ENCODE results near the gene TH. TPM values are rescaled to one million over a fixed set of nuclear protein-coding genes. Genes with fewer than 3 reads are reported as not detected.

TH gene
- total and polyA plus RNA-seq, 9 of the 15 experiments (the other 6 are each of a cell fraction or from before 2014, with no cell fraction given) = not detected

DNA sequence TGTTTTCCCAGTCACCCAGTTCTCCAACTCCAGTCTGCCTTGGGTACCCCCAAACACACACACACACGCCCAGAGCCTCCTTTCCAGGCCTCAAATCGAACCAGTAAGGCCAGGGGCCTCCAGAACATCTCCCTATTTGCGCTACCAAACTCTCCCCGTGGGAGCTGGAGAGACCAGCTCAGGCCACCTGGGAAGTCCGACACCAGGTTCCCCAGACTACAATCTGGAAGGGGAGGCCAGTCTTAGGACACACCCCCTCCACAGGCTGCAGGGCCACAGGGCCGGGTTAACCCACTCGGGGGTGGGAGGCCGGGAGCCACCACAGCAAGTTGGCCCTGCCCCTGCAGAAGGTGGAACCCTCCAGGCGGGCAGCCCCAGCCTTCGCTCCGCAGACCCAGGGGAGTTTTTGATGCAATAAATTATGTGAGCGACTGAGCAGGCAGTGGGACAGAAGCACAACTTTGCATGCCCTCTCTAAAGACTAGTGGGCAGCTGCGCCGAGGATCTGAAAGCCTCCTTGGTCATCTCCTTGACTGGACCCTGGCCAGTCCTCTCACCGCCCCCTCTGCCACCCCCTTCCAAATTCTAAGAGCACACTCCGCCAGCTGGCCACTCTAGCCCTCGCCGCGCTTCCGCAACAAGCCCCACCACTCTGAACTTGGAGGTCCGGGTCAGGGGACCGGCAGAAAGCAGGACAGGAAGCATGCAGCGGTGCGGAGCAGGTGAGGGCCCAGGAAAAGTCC is 35.2 kb downstream of the TH start (continued):
- no peak for TF ChIP-seq NR2C2 (CRISPR knock-in tag; IDR thresholded peaks at IDR 0.05)
- TF ChIP-seq NR2C2 (tag; IDR thresholded peaks at IDR 0.05) = no peak
- no peak for TF ChIP-seq CREBBP (IDR thresholded peaks at IDR 0.05; ENCODE audit: low read depth, low read length)

- no peak for ATAC-seq
- in situ Hi-C loops (cut with MboI) (no loop called here), intact Hi-C loops (cut with micrococcal nuclease) (no loop called here)
- no peak overlapping the region for H3K27ac ChIP-seq (ENCODE audit: extremely low read depth, low read depth, low read length)
- CTCF ChIA-PET (ENCODE audit: low intra/inter-chr PET ratio) = no interaction called here
- FAIRE-seq = no peak
- peaks cover 0 to 30% of the 10 kb centered on the region in 2 experiments; a peak in 2 of 5 replicates for H3K4me1 ChIP-seq (replicated peaks in 1 of 2; ENCODE audit: control insufficient read depth in 2 of 2, insufficient read depth in 2 of 2, low read length in 2 of 2)
- peaks cover 11 to 56% of the 10 kb centered on the region in 2 experiments; a peak in 3 of 5 replicates for H3K27me3 ChIP-seq (ENCODE audit: control insufficient read depth in 2 of 2, insufficient read depth in 2 of 2, low read length in 2 of 2)
- H3K4me3 ChIP-seq = no peak overlapping the region
- WGBS (ENCODE audit: insufficient coverage, low coverage, missing lambda C conversion rate) = 4% methylated on average over 14 of the region's 14 CpGs
- no peak overlapping the region for H3K4me2 ChIP-seq (ENCODE audit: insufficient read depth, low read length)
- H4K20me1 ChIP-seq (replicated peaks; ENCODE audit: control insufficient read depth, insufficient read depth, low read length) = no peaks in the 10 kb centered on the region
- POLR2A ChIA-PET = no interaction called here
- no peaks in the 10 kb centered on the region for H3K36me3 ChIP-seq (ENCODE audit: control insufficient read depth, insufficient read depth, low read length)
- BruUV-seq (replicated peaks) = no TSS peak
- no peak for DNase-seq (ENCODE audit: extremely low read depth in 1 of 4, low spot score in 3 of 4)
- 0 out of 2 replicates have a peak, but pooled peaks cover 3% of the 10 kb centered on the region for H3K9me3 ChIP-seq (replicated peaks; ENCODE audit: control insufficient read depth, insufficient read depth, low read depth, low read length)
- no peak overlapping the region for H2AFZ ChIP-seq (ENCODE audit: low read depth, low read length)
- no peaks in the 10 kb centered on the region for H3K79me2 ChIP-seq (ENCODE audit: control insufficient read depth, insufficient read depth, low read length)
- no peak overlapping the region for H3K9ac ChIP-seq (ENCODE audit: insufficient read depth in 1 of 2, low read depth in 2 of 2, low read length in 2 of 2)
- TF ChIP-seq KAT2B (IDR thresholded peaks at IDR 0.05; ENCODE audit: low read depth, low read length) (no peak), ZNF778 (CRISPR knock-in tag; IDR thresholded peaks at IDR 0.05) (no peak), E2F1 (CRISPR knock-in tag; IDR thresholded peaks at IDR 0.05) (no peak), GABPB1 (CRISPR knock-in tag; IDR thresholded peaks at IDR 0.05) (no peak), TOE1 (IDR thresholded peaks at IDR 0.05; ENCODE audit: borderline replicate concordance) (no peak), TOE1 (CRISPR knock-in tag; IDR thresholded peaks at IDR 0.05; ENCODE audit: borderline replicate concordance, low read depth) (no peak), CBFA2T3 (IDR thresholded peaks at IDR 0.05) (no peak), ESRRB (CRISPR knock-in tag; IDR thresholded peaks at IDR 0.05; ENCODE audit: borderline replicate concordance) (no peak), ZNF354B (CRISPR knock-in tag; IDR thresholded peaks at IDR 0.05) (no peak), NR3C1 (CRISPR knock-in tag; IDR thresholded peaks at IDR 0.05) (no peak), GATA2 (CRISPR knock-in tag; IDR thresholded peaks at IDR 0.05) (no peak)
- no peaks in the 10 kb centered on the region for H3K9me1 ChIP-seq (ENCODE audit: control insufficient read depth, insufficient read depth, low read length)
These were observed 35.9 kb downstream of the TH start for GRCh38 chr11:2135648-2136201.

Data from K562 (cell line).